ENCODE results near the gene REELD1.

GRCh38 chr4:146232131-146232722 lies 17.9 kb downstream of the REELD1 start:
- no peak for TF ChIP-seq POLR2A (IDR thresholded peaks at IDR 0.05)
- no peak for TF ChIP-seq CTCF (IDR thresholded peaks at IDR 0.05)
